Mucosa of rectum (tissue), 2 donors: ENCODE data around the gene CUX1.
"Not testable (repeated sequence)": the region's sequence is repeated elsewhere in the genome, so short reads cannot be mapped to it uniquely, and the experiment has no call there.

ENCODE experiments used
- H3K27ac ChIP-seq, 2 donors: one replicate each; pipeline ENCODE4 v1.7.0; 2013; ENCODE audit warnings: inconsistent platforms in 2 of 2, low read depth in 2 of 2, low read length in 2 of 2
- H3K27me3 ChIP-seq, 2 donors: one replicate each; pipeline ENCODE4 v1.7.0; 2013; ENCODE audit warnings: low read length in 2 of 2; ENCODE audit not compliant: control insufficient read depth in 2 of 2, insufficient read depth in 2 of 2
- H3K36me3 ChIP-seq, 2 donors: one replicate each; pipeline ENCODE4 v1.7.0; 2013; ENCODE audit warnings: low read length in 2 of 2; ENCODE audit not compliant: control insufficient read depth in 2 of 2, insufficient read depth in 2 of 2
- H3K4me1 ChIP-seq, 2 donors: one replicate each; pipeline ENCODE4 v1.7.0; 2013; ENCODE audit warnings: low read length in 2 of 2, mild to moderate bottlenecking in 1 of 2; ENCODE audit not compliant: control insufficient read depth in 2 of 2, insufficient read depth in 2 of 2
- H3K4me3 ChIP-seq, 2 donors: one replicate each; pipeline ENCODE4 v1.7.0; 2013; ENCODE audit warnings: low read length in 2 of 2
- H3K9ac ChIP-seq, 2 donors: one replicate each; pipeline ENCODE4 v1.7.0; 2013; ENCODE audit warnings: low read length in 2 of 2, low read depth in 1 of 2, mild to moderate bottlenecking in 1 of 2
- H3K9me3 ChIP-seq, 2 donors: one replicate each; pipeline ENCODE4 v1.7.0; 2013; ENCODE audit warnings: low read length in 2 of 2; ENCODE audit not compliant: control insufficient read depth in 2 of 2
- donor health status: healthy.
- donor health status: Normal muscosa, but diverticular disease.

The CUX1 gene

DNA sequence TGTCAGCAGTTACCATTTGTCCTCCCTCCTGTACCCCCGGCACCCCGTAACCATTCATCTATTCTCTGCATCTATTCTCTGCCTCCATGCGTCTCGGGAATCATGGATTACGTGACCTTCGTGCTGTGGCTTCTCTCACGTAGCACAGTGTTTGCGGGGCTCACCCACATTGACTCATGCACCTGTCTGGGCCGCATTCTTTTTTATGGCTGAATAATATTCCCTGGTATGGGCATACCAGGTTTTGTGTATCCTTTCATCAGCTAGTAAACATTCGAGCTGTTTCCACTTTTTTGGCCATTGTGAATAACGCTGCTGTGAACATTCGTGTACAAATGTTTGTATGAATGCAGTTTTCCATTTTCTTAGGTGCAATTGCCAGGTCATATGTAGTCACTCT is 17.7 kb downstream of the CUX1 start:
- Histone ChIP-seq H3K27me3 (no peaks in the 10 kb centered on the region), H3K9ac (no peak overlapping the region), H3K4me1 (no peaks in the 10 kb centered on the region), H3K9me3 (no peaks in the 10 kb centered on the region), H3K27ac (no peak overlapping the region), H3K36me3 (peaks cover 0 to under 1% of the 10 kb centered on the region in 2 donors), H3K4me3 (no peak overlapping the region)

GRCh38 chr7:101837433-101837832 is 20.0 kb downstream of the CUX1 start:
- H3K4me3 ChIP-seq, H3K36me3 ChIP-seq, H3K27ac ChIP-seq, H3K27me3 ChIP-seq, H3K9ac ChIP-seq, H3K9me3 ChIP-seq, H3K4me1 ChIP-seq: not testable (repeated sequence)

DNA sequence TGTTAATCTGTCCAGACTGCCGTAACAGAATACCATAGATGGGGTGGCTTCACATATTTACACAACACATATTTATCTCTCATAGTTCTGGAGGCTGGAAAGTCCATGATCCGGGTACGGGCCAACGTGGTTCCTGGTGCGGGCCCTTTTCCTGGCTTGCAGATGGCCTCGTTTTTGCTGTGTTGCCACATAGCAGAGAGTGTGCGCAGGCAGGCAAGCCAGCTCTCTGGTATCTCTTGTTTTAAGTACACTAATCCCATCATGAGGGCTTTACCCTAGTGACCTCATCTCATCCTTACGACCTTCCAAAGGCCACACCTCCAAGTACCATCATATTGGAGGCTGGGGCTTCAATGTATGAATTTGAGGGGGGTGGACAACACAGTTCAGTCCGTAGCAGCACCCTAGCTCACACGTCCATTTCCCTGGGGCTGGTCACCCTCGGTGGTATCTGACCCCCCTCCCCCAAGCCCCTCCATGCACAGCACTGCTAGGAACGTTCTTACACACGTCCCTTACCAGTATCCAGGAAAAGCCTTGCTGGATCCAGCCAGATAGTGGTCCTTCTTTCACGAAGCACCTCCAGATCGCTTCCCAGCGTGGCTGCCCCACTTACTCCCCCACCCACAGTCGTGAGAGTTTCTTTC is 21.5 kb downstream of the CUX1 start:
- Histone ChIP-seq H3K27ac (no peak overlapping the region), H3K27me3 (no peaks in the 10 kb centered on the region), H3K9ac (no peak overlapping the region), H3K4me3 (no peak overlapping the region), H3K36me3 (no peaks in the 10 kb centered on the region), H3K4me1 (no peaks in the 10 kb centered on the region), H3K9me3 (no peaks in the 10 kb centered on the region)

DNA sequence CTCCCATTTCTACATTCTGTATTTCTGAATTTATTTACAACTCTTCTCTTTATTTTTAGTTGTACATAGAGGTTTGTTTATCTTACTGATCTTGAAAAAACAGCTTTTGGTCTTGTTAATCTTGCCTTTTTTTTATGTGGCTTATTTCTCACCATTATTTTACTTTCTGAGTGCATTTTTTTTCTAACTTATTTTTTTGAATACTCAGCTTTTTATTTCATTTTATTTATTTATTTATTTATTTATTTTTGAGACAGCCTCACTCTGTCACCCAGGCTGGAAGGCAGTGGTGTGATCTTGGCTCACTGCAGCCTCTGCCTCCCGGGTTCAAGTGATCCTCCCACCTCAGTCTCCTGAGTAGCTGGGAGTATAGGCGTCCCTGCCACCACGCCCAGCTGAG is 23.9 kb downstream of the CUX1 start:
- H3K4me3 ChIP-seq, result no peak overlapping the region
- H3K27ac ChIP-seq, result no peak overlapping the region
- H3K27me3 ChIP-seq, result no peaks in the 10 kb centered on the region
- H3K4me1 ChIP-seq, result no peaks in the 10 kb centered on the region
- no peaks in the 10 kb centered on the region for H3K9me3 ChIP-seq
- H3K36me3 ChIP-seq, result no peaks in the 10 kb centered on the region
- H3K9ac ChIP-seq, result no peak overlapping the region

DNA sequence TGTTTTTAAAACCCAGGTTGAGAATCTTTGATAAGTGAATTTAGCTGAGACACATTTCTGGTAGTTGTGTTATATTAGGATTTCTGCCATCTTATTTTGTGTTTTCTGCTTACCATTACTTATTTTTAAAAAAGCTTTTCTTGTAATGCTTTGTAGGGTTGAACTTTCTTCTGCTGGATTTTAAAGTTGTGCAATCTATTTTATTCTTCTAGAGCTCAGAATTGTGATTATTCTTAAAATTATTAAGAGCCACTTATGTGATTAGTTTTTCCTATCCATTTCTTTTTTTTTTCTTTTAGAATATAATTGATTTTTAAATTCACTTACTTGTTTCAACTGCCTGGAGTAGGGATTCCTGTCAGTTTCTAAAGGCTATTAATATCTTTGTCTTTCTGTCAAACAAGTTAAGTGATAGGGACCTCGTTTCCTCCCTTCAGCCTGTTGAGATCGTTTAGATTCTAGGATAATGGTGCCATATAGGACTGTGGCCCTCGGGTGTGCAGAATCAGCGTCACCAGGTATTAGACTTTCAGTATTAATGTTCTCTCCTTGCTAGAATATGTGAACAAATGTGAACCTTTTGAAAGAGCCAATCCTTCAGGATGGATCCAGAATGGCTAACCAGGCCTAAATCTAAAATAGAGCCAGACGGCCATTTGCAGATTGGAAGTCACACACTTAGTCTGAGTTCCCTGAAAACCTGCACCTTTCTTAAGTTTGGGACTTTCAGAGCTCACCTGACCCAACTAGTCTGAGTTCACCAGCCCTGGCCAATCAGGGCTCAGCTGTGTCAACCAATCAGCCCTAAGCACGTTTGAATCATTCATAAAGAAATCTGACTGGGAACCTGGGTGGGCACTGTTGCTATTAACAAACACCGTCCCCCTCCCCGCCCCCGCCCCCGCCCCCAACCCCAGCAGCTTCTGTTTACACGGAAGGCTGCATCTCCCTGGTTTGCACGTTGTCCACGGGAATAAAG is 26.2 kb downstream of the CUX1 start:
- Histone ChIP-seq H3K36me3 (peaks cover 3% of the 10 kb centered on the region in 2 donors), H3K9ac (no peak overlapping the region), H3K27ac (no peak overlapping the region), H3K4me1 (no peaks in the 10 kb centered on the region), H3K27me3 (no peaks in the 10 kb centered on the region), H3K9me3 (peaks cover 5 to 7% of the 10 kb centered on the region in 2 donors), H3K4me3 (no peak overlapping the region)

DNA sequence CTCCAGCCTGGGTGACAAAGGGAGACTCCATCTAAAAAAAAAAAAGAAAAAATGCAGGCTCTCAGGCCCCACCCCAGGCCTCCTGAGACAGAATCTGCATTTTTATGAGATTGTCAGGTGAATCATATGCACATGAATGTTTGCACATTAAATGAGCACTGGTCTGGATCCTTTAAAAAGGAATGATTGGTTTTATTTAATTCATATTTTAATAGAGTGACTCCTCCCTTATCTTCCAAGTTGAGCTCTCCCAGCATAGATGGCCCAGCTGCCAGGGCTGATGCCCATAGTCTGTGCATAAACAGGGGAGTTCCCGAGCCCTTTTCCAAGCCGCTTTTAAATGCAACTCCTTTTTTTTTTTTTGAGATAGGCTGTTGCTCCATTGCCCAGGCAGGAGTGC is 28.5 kb downstream of the CUX1 start:
- H3K9me3 ChIP-seq, result peaks cover 5 to 7% of the 10 kb centered on the region in 2 donors
- no peak overlapping the region for H3K4me3 ChIP-seq
- H3K9ac ChIP-seq, result no peak overlapping the region
- H3K27ac ChIP-seq, result no peak overlapping the region
- H3K4me1 ChIP-seq, result no peaks in the 10 kb centered on the region
- peaks cover 3% of the 10 kb centered on the region in 2 donors for H3K36me3 ChIP-seq
- no peaks in the 10 kb centered on the region for H3K27me3 ChIP-seq

DNA sequence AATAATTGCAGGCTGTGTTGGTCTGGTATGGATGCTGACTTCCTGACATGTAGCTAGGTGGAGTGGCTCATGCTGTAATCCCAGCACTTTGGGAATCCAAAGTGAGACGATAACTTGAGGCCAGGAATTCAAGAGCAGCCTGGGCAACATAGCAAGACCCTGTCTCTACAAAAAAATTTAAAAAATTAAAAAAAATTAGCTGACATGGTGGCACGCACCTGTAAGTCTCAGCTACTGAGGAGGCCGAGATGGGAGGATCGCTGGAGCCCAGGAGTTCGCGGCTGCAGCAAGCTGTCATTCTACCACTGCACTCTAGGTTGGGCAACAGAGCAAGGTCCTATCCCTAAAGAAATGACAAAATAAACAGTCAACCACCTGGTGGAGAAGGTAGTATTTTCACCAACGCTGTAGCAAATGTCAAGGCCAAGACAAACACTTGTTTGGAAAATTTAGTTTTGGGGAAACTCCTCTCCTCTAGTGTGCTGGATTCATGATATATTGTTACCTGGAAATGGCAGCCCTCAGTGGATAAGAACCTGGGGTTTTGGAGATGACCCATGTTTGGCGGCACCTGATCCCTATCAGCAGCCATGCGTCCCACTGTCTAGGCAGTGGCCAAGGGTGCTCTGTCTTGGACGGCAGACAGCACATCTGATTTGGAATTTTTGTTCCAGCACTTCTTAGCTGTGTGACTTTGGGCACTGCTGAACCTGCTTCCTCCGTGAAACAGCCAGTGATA is 29.5 kb downstream of the CUX1 start:
- Histone ChIP-seq H3K4me1 (no peaks in the 10 kb centered on the region), H3K27ac (no peak overlapping the region), H3K36me3 (peaks cover 3% of the 10 kb centered on the region in 2 donors), H3K27me3 (no peaks in the 10 kb centered on the region), H3K9ac (no peak overlapping the region), H3K9me3 (peaks cover 5 to 7% of the 10 kb centered on the region in 2 donors), H3K4me3 (no peak overlapping the region)

- peaks cover 5 to 7% of the 10 kb centered on the region in 2 donors for H3K9me3 ChIP-seq
- peaks cover 3% of the 10 kb centered on the region in 2 donors for H3K36me3 ChIP-seq
- H3K27me3 ChIP-seq, result no peaks in the 10 kb centered on the region
- no peaks in the 10 kb centered on the region for H3K4me1 ChIP-seq
- no peak overlapping the region for H3K4me3 ChIP-seq
- no peak overlapping the region for H3K9ac ChIP-seq
- H3K27ac ChIP-seq, result no peak overlapping the region
These were observed 31.0 kb downstream of the CUX1 start for GRCh38 chr7:101848208-101848951.

- H3K36me3 ChIP-seq, H3K27ac ChIP-seq, H3K4me1 ChIP-seq, H3K9me3 ChIP-seq, H3K27me3 ChIP-seq, H3K4me3 ChIP-seq, H3K9ac ChIP-seq: not testable (repeated sequence)
These were observed 31.9 kb downstream of the CUX1 start for GRCh38 chr7:101849314-101849713.
